Measurements from ENCODE around the gene MRGPRE.

Gene MRGPRE

GRCh38 chr11:3237119-3237518, 4.9 kb upstream of the MRGPRE start:
- H3K27me3 ChIP-seq (ENCODE audit: control insufficient read depth, insufficient read depth, low read length): peaks cover 46% of the 10 kb centered on the region
- H3K4me1 ChIP-seq (ENCODE audit: control insufficient read depth, insufficient read depth, low read length): no peaks in the 10 kb centered on the region
- H3K9me3 ChIP-seq (replicated peaks; ENCODE audit: low read length): no peaks in the 10 kb centered on the region
- H3K4me3 ChIP-seq (ENCODE audit: low read length): no peak overlapping the region
- H3K36me3 ChIP-seq (ENCODE audit: insufficient read depth, low read length): no peaks in the 10 kb centered on the region
- H3K4me2 ChIP-seq (ENCODE audit: low read length): no peak overlapping the region
- H3K9ac ChIP-seq (ENCODE audit: low read depth, low read length): no peak overlapping the region

- Histone ChIP-seq H3K27me3 (ENCODE audit: control insufficient read depth, insufficient read depth, low read length) (peaks cover 54% of the 10 kb centered on the region), H3K4me2 (ENCODE audit: low read length) (no peak overlapping the region), H3K9me3 (replicated peaks; ENCODE audit: low read length) (no peaks in the 10 kb centered on the region), H3K9ac (ENCODE audit: low read depth, low read length) (no peak overlapping the region), H3K4me3 (ENCODE audit: low read length) (no peak overlapping the region), H3K36me3 (ENCODE audit: insufficient read depth, low read length) (no peaks in the 10 kb centered on the region), H3K4me1 (ENCODE audit: control insufficient read depth, insufficient read depth, low read length) (no peaks in the 10 kb centered on the region)
Measured at GRCh38 chr11:3234846-3235245, 2.6 kb upstream of the MRGPRE start.

- H3K4me3 ChIP-seq (ENCODE audit: low read length): no peak overlapping the region
- H3K27me3 ChIP-seq (ENCODE audit: control insufficient read depth, insufficient read depth, low read length): peaks cover 47% of the 10 kb centered on the region
- no peaks in the 10 kb centered on the region for H3K9me3 ChIP-seq (replicated peaks; ENCODE audit: low read length)
- no peak overlapping the region for H3K4me2 ChIP-seq (ENCODE audit: low read length)
- H3K9ac ChIP-seq (ENCODE audit: low read depth, low read length): no peak overlapping the region
- no peaks in the 10 kb centered on the region for H3K36me3 ChIP-seq (ENCODE audit: insufficient read depth, low read length)
- no peaks in the 10 kb centered on the region for H3K4me1 ChIP-seq (ENCODE audit: control insufficient read depth, insufficient read depth, low read length)
Measured at GRCh38 chr11:3232956-3233355, 739 bp upstream of the MRGPRE start.

GRCh38 chr11:3231550-3231850, 717 bp downstream of the MRGPRE start:
- Histone ChIP-seq H3K4me3 (ENCODE audit: low read length) (no peak overlapping the region), H3K27me3 (ENCODE audit: control insufficient read depth, insufficient read depth, low read length) (peaks cover 40% of the 10 kb centered on the region), H3K9me3 (replicated peaks; ENCODE audit: low read length) (no peaks in the 10 kb centered on the region), H3K4me1 (ENCODE audit: control insufficient read depth, insufficient read depth, low read length) (no peaks in the 10 kb centered on the region), H3K9ac (ENCODE audit: low read depth, low read length) (no peak overlapping the region), H3K4me2 (ENCODE audit: low read length) (no peak overlapping the region), H3K36me3 (ENCODE audit: insufficient read depth, low read length) (no peaks in the 10 kb centered on the region)

- Histone ChIP-seq H3K4me3 (ENCODE audit: low read length) (no peak overlapping the region), H3K4me2 (ENCODE audit: low read length) (no peak overlapping the region), H3K27me3 (ENCODE audit: control insufficient read depth, insufficient read depth, low read length) (peaks cover 37% of the 10 kb centered on the region)
Measured at GRCh38 chr11:3230636-3231549, 1.3 kb downstream of the MRGPRE start.

GRCh38 chr11:3229673-3230630, 2.3 kb downstream of the MRGPRE start:
- no peaks in the 10 kb centered on the region for H3K4me1 ChIP-seq (ENCODE audit: control insufficient read depth, insufficient read depth, low read length)
- no peak overlapping the region for H3K4me3 ChIP-seq (ENCODE audit: low read length)
- no peak overlapping the region for H3K9ac ChIP-seq (ENCODE audit: low read depth, low read length)
- H3K36me3 ChIP-seq (ENCODE audit: insufficient read depth, low read length): no peaks in the 10 kb centered on the region
- H3K4me2 ChIP-seq (ENCODE audit: low read length): no peak overlapping the region
- no peaks in the 10 kb centered on the region for H3K9me3 ChIP-seq (replicated peaks; ENCODE audit: low read length)
- H3K27me3 ChIP-seq (ENCODE audit: control insufficient read depth, insufficient read depth, low read length): peaks cover 45% of the 10 kb centered on the region

More at GRCh38 chr11:3230636-3231549, 1.3 kb downstream of the MRGPRE start:
- H3K36me3 ChIP-seq (ENCODE audit: insufficient read depth, low read length): no peaks in the 10 kb centered on the region
- H3K9me3 ChIP-seq (replicated peaks; ENCODE audit: low read length): no peaks in the 10 kb centered on the region
- no peak overlapping the region for H3K9ac ChIP-seq (ENCODE audit: low read depth, low read length)
- H3K4me1 ChIP-seq (ENCODE audit: control insufficient read depth, insufficient read depth, low read length): no peaks in the 10 kb centered on the region

- H3K27me3 ChIP-seq (ENCODE audit: control insufficient read depth, insufficient read depth, low read length): peaks cover 54% of the 10 kb centered on the region
- H3K4me2 ChIP-seq (ENCODE audit: low read length): no peak overlapping the region
Measured at GRCh38 chr11:3228445-3228829, 3.8 kb downstream of the MRGPRE start.

GRCh38 chr11:3227568-3228444, 4.4 kb downstream of the MRGPRE start:
- Histone ChIP-seq H3K9me3 (replicated peaks; ENCODE audit: low read length) (no peaks in the 10 kb centered on the region), H3K36me3 (ENCODE audit: insufficient read depth, low read length) (no peaks in the 10 kb centered on the region)

More at GRCh38 chr11:3228445-3228829, 3.8 kb downstream of the MRGPRE start:
- no peaks in the 10 kb centered on the region for H3K4me1 ChIP-seq (ENCODE audit: control insufficient read depth, insufficient read depth, low read length)
- no peaks in the 10 kb centered on the region for H3K36me3 ChIP-seq (ENCODE audit: insufficient read depth, low read length)
- no peak overlapping the region for H3K4me3 ChIP-seq (ENCODE audit: low read length)
- no peak overlapping the region for H3K9ac ChIP-seq (ENCODE audit: low read depth, low read length)
- H3K9me3 ChIP-seq (replicated peaks; ENCODE audit: low read length): no peaks in the 10 kb centered on the region

GRCh38 chr11:3226846-3227567, 5.2 kb downstream of the MRGPRE start:
- Histone ChIP-seq H3K36me3 (ENCODE audit: insufficient read depth, low read length) (no peaks in the 10 kb centered on the region), H3K9ac (ENCODE audit: low read depth, low read length) (no peak overlapping the region), H3K4me2 (ENCODE audit: low read length) (no peak overlapping the region), H3K9me3 (replicated peaks; ENCODE audit: low read length) (no peaks in the 10 kb centered on the region), H3K4me1 (ENCODE audit: control insufficient read depth, insufficient read depth, low read length) (no peaks in the 10 kb centered on the region), H3K4me3 (ENCODE audit: low read length) (no peak overlapping the region), H3K27me3 (ENCODE audit: control insufficient read depth, insufficient read depth, low read length) (peaks cover 52% of the 10 kb centered on the region)

More at GRCh38 chr11:3227568-3228444, 4.4 kb downstream of the MRGPRE start:
- no peak overlapping the region for H3K9ac ChIP-seq (ENCODE audit: low read depth, low read length)
- H3K4me2 ChIP-seq (ENCODE audit: low read length): no peak overlapping the region
- H3K27me3 ChIP-seq (ENCODE audit: control insufficient read depth, insufficient read depth, low read length): peaks cover 54% of the 10 kb centered on the region
- H3K4me1 ChIP-seq (ENCODE audit: control insufficient read depth, insufficient read depth, low read length): no peaks in the 10 kb centered on the region
- no peak overlapping the region for H3K4me3 ChIP-seq (ENCODE audit: low read length)

- no peak overlapping the region for H3K9ac ChIP-seq (ENCODE audit: low read depth, low read length)
- no peaks in the 10 kb centered on the region for H3K36me3 ChIP-seq (ENCODE audit: insufficient read depth, low read length)
- H3K27me3 ChIP-seq (ENCODE audit: control insufficient read depth, insufficient read depth, low read length): peaks cover 53% of the 10 kb centered on the region
- no peak overlapping the region for H3K4me3 ChIP-seq (ENCODE audit: low read length)
- H3K4me1 ChIP-seq (ENCODE audit: control insufficient read depth, insufficient read depth, low read length): no peaks in the 10 kb centered on the region
- H3K9me3 ChIP-seq (replicated peaks; ENCODE audit: low read length): no peaks in the 10 kb centered on the region
- no peak overlapping the region for H3K4me2 ChIP-seq (ENCODE audit: low read length)
Measured at GRCh38 chr11:3225826-3226750, 6.1 kb downstream of the MRGPRE start.
